HL-60 (cell line): ENCODE measurements around the gene ESPL1.
A peak's percentile ranks its signal among the peaks of the same experiment; 100 is the strongest.

Experiments
- DNase-seq, 2 experiments: peaks; one replicate each; pipeline ENCODE4 v3.0.0-alpha.2; 2010 to 2020; ENCODE audit warnings: low read depth in 1 of 2, low spot score in 1 of 2
- H3K27ac ChIP-seq: fragments of 250-450 bp; sonication (Bioruptor Pico); replicated peaks from 2 replicates; pipeline ENCODE4 v1.5.1; 2020; ENCODE audit warnings: mild to moderate bottlenecking, moderate library complexity
- H3K27me3 ChIP-seq: fragments of 250-450 bp; sonication (Bioruptor Pico); 2 replicates; pipeline ENCODE4 v1.5.1; 2021; ENCODE audit warnings: mild to moderate bottlenecking, moderate library complexity; ENCODE audit not compliant: insufficient read depth, poor library complexity, severe bottlenecking
- H3K4me3 ChIP-seq: replicated peaks from 2 replicates; pipeline ENCODE4 v1.5.1; 2011; ENCODE audit warnings: mild to moderate bottlenecking, control low read depth, low read length; ENCODE audit not compliant: insufficient read depth
- CTCF ChIP-seq: IDR thresholded peaks from one replicate; pipeline ENCODE4 v1.5.1; 2011; ENCODE audit warnings: low read length, control low read depth, inconsistent platforms; ENCODE audit not compliant: insufficient read depth
- GABPA ChIP-seq: IDR thresholded peaks from 2 replicates; pipeline ENCODE4 v1.6.1; 2012; ENCODE audit warnings: low read depth
- POLR2AphosphoS5 ChIP-seq: IDR thresholded peaks from 2 replicates; pipeline ENCODE4 v1.6.1; 2012; ENCODE audit warnings: low read depth
- REST ChIP-seq: IDR thresholded peaks from 2 replicates; pipeline ENCODE4 v1.6.1; 2012; ENCODE audit warnings: low read depth; ENCODE audit not compliant: insufficient replicate concordance
- SPI1 ChIP-seq: IDR thresholded peaks from 2 replicates; pipeline ENCODE4 v1.6.1; 2012; ENCODE audit warnings: low read depth, mild to moderate bottlenecking, borderline replicate concordance

Gene ESPL1

GRCh38 chr12:53219956-53220693 is 48.0 kb upstream of the ESPL1 start:
- peak overlapping the region; percentile 82 for H3K27ac ChIP-seq
- no peaks in the 10 kb centered on the region for H3K27me3 ChIP-seq
- DNase-seq, result peak in 1 of 2 experiments; percentile 59
- no peak for TF ChIP-seq SPI1
- no peak for TF ChIP-seq CTCF
- no peak for TF ChIP-seq POLR2AphosphoS5
- no peak for TF ChIP-seq REST
- TF ChIP-seq GABPA, result no peak
- peak overlapping the region; percentile 54 for H3K4me3 ChIP-seq

- DNase-seq, result peak; percentile 78 to 84
- no peak for TF ChIP-seq SPI1
- no peak for TF ChIP-seq GABPA
- H3K27ac ChIP-seq, result peak overlapping the region; percentile 82
Observed at GRCh38 chr12:53220694-53221202, 47.4 kb upstream of the ESPL1 start.

GRCh38 chr12:53221203-53222080 is 46.7 kb upstream of the ESPL1 start:
- Histone ChIP-seq H3K27ac (peak overlapping the region; percentile 82), H3K4me3 (peak overlapping the region; percentile 54), H3K27me3 (no peaks in the 10 kb centered on the region)
- TF ChIP-seq REST (no peak), SPI1 (no peak), GABPA (no peak), POLR2AphosphoS5 (peak; percentile 27; the same call in 1 of the 2 replicates), CTCF (no peak)
- DNase-seq, result peak in 1 of 2 experiments; percentile 44

More at GRCh38 chr12:53220694-53221202, 47.4 kb upstream of the ESPL1 start:
- Histone ChIP-seq H3K27me3 (no peaks in the 10 kb centered on the region), H3K4me3 (peak overlapping the region; percentile 54)

- DNase-seq, result no peak
- no peak overlapping the region for H3K27ac ChIP-seq
- H3K4me3 ChIP-seq, result peak overlapping the region; percentile 54
- no peaks in the 10 kb centered on the region for H3K27me3 ChIP-seq
- TF ChIP-seq GABPA, result no peak
- no peak for TF ChIP-seq SPI1
- no peak for TF ChIP-seq POLR2AphosphoS5
- no peak for TF ChIP-seq REST
- no peak for TF ChIP-seq CTCF
Observed at GRCh38 chr12:53222170-53222721, 45.9 kb upstream of the ESPL1 start.
